ENCODE measurements around the gene UST.

UST gene

DNA sequence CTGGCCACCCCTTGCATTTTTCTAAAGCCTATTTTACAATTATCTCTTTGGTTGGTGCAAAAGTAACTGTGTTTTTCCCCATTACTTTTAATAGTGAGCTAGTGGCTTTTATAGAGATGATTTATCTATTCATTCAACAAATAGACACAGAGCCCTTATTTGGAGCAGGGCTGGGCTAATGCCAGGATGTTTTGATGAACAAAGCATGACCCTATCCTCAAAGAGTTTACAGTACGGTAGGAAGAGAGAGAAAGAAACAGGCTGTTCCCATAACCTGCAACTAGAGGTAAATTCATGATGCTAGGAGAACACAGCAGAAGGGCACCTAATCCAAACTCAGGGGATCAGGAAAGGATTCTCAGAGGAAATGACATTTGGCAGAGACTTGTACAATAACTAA lies 37.3 kb upstream of the UST start:
- H3F3A ChIP-seq (ENCODE audit: insufficient read depth): no peaks in the 10 kb centered on the region
- 0 out of 2 replicates have a peak, but pooled peaks cover 4% of the 10 kb centered on the region for H3K27me3 ChIP-seq (ENCODE audit: low read length)
- TF ChIP-seq, protein P1, sequence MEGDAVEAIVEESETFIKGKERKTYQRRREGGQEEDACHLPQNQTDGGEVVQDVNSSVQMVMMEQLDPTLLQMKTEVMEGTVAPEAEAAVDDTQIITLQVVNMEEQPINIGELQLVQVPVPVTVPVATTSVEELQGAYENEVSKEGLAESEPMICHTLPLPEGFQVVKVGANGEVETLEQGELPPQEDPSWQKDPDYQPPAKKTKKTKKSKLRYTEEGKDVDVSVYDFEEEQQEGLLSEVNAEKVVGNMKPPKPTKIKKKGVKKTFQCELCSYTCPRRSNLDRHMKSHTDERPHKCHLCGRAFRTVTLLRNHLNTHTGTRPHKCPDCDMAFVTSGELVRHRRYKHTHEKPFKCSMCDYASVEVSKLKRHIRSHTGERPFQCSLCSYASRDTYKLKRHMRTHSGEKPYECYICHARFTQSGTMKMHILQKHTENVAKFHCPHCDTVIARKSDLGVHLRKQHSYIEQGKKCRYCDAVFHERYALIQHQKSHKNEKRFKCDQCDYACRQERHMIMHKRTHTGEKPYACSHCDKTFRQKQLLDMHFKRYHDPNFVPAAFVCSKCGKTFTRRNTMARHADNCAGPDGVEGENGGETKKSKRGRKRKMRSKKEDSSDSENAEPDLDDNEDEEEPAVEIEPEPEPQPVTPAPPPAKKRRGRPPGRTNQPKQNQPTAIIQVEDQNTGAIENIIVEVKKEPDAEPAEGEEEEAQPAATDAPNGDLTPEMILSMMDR (IDR thresholded peaks at IDR 0.05; ENCODE audit: insufficient read depth, low read length, poor library complexity, severe bottlenecking): no peak
- TF ChIP-seq EZH2phosphoT487 (conservative IDR thresholded peaks at IDR 0.05; ENCODE audit: low read length): no peak
- H3K36me3 ChIP-seq (ENCODE audit: low read length): no peaks in the 10 kb centered on the region
- no peak overlapping the region for H3K9ac ChIP-seq (ENCODE audit: low read length)
- no peak overlapping the region for H3K4me3 ChIP-seq (ENCODE audit: insufficient read depth, low read length, poor library complexity, severe bottlenecking)
- no peaks in the 10 kb centered on the region for H3K9me3 ChIP-seq (ENCODE audit: insufficient read depth, low read length)
- no peaks in the 10 kb centered on the region for H3K9me2 ChIP-seq (replicated peaks; ENCODE audit: insufficient read depth, low read length)
- H3K79me2 ChIP-seq (ENCODE audit: insufficient read depth, low read length): no peaks in the 10 kb centered on the region
- no peak overlapping the region for H2AFZ ChIP-seq (ENCODE audit: low read depth, low read length, severe bottlenecking)
- H3K4me2 ChIP-seq (ENCODE audit: low read depth, low read length, poor library complexity, severe bottlenecking): no peak overlapping the region
- no peak overlapping the region for H3K27ac ChIP-seq (ENCODE audit: low read depth, low read length)
- H4K20me1 ChIP-seq (ENCODE audit: low read depth, low read length): no peaks in the 10 kb centered on the region

DNA sequence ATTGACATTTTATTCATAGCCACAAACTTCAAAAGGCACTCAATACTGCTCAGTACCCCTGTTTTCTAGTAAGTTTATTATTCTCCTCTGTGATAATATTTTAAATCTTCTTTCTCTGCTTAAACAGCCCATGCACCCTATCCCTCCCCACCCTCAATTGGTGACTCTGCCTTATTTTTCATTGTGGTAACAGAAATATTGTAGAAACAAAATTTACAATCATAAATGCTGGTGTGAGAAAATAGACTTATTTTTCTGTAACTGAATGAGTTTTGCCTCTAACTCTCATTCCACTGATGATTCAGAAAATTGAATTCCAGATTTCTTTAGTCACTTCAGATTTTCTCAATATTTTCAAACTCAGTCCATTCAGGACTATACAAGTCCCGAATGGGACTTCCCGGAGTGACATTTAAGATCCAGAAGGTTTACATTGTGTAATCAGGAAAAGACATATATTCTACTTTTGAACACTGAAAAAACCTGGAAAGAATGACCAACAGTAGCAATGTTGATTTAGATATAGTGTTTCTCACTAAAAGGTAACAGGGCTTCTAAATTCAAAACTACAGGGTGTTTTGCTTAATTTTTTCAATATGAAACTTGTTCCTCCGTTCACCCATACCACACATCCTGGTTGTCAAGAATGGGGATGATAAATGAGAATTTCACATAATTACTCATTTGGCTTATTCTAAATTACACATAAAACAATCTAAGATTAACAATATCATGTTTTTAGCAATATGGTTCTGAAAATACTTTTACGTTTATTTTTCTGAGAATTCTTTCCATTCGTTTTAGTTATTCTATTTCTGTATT lies 34.8 kb upstream of the UST start:
- Histone ChIP-seq H3K27me3 (ENCODE audit: low read length) (0 out of 2 replicates have a peak, but pooled peaks cover 4% of the 10 kb centered on the region), H3K4me2 (ENCODE audit: low read depth, low read length, poor library complexity, severe bottlenecking) (no peak overlapping the region), H3K27ac (ENCODE audit: low read depth, low read length) (no peak overlapping the region), H3K79me2 (ENCODE audit: insufficient read depth, low read length) (no peaks in the 10 kb centered on the region), H3K4me3 (ENCODE audit: insufficient read depth, low read length, poor library complexity, severe bottlenecking) (no peak overlapping the region), H3K9me3 (ENCODE audit: insufficient read depth, low read length) (no peaks in the 10 kb centered on the region), H3K9ac (ENCODE audit: low read length) (no peak overlapping the region), H3F3A (ENCODE audit: insufficient read depth) (no peaks in the 10 kb centered on the region), H2AFZ (ENCODE audit: low read depth, low read length, severe bottlenecking) (no peak overlapping the region), H4K20me1 (ENCODE audit: low read depth, low read length) (no peaks in the 10 kb centered on the region), H3K36me3 (ENCODE audit: low read length) (no peaks in the 10 kb centered on the region), H3K9me2 (replicated peaks; ENCODE audit: insufficient read depth, low read length) (no peaks in the 10 kb centered on the region)
- TF ChIP-seq, protein P1 (IDR thresholded peaks at IDR 0.05; ENCODE audit: insufficient read depth, low read length, poor library complexity, severe bottlenecking): no peak

DNA sequence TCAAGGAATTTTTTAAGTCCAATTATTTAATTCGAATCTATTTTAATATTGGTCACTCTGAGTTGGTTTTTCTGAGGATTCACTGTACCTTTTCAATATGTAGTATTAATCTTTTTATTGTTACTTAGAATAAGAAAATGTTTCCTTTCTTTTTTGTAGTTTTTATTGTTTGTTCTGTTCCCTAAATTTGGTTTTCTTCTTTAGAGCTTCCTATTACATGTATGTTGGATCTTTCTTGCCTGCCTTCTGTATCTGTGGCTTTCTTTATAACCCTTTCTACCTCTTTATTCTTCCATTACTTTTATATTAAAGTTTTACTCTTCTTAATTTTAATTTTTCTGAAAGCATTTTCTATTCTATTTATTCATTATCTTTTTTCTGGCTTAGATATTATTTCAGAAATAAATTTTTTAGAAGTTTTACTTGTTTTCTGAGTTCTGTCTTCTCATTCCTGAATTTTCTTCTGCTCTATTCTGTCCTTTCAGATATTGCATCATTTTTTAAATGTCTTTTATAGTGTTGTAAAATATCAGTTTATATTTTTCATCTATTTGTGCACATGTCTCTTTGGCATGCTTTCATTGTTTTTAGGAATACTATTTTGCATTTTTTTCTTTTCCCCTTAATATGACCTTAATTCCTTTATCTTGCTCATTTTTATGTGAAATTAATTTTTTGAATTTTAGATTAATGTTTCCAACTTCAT lies 33.6 kb upstream of the UST start:
- Histone ChIP-seq H3F3A (ENCODE audit: insufficient read depth) (no peaks in the 10 kb centered on the region), H3K27me3 (ENCODE audit: low read length) (0 out of 2 replicates have a peak, but pooled peaks cover 4% of the 10 kb centered on the region), H4K20me1 (ENCODE audit: low read depth, low read length) (no peaks in the 10 kb centered on the region), H3K27ac (ENCODE audit: low read depth, low read length) (no peak overlapping the region), H3K79me2 (ENCODE audit: insufficient read depth, low read length) (no peaks in the 10 kb centered on the region), H3K4me2 (ENCODE audit: low read depth, low read length, poor library complexity, severe bottlenecking) (no peak overlapping the region), H3K36me3 (ENCODE audit: low read length) (no peaks in the 10 kb centered on the region), H3K9ac (ENCODE audit: low read length) (no peak overlapping the region), H3K9me2 (replicated peaks; ENCODE audit: insufficient read depth, low read length) (no peaks in the 10 kb centered on the region), H3K4me3 (ENCODE audit: insufficient read depth, low read length, poor library complexity, severe bottlenecking) (no peak overlapping the region), H3K9me3 (ENCODE audit: insufficient read depth, low read length) (no peaks in the 10 kb centered on the region), H2AFZ (ENCODE audit: low read depth, low read length, severe bottlenecking) (no peak overlapping the region)
- no peak for TF ChIP-seq EZH2phosphoT487 (conservative IDR thresholded peaks at IDR 0.05; ENCODE audit: low read length)
- TF ChIP-seq, protein P1 (IDR thresholded peaks at IDR 0.05; ENCODE audit: insufficient read depth, low read length, poor library complexity, severe bottlenecking): no peak

Data from SU-DHL-6 (cell line).